Progenitor cell of endocrine pancreas (in vitro differentiated cells): ENCODE data around the gene ZNF333. TPM values are rescaled to one million over a fixed set of nuclear protein-coding genes. Genes with fewer than 3 reads are reported as not detected.
A peak's percentile ranks its signal among the peaks of the same experiment; 100 is the strongest.

Source experiments
- DNase-seq: peaks from one replicate; pipeline ENCODE4 v3.0.0; 2021; ENCODE audit warnings: low spot score; ENCODE audit not compliant: unreplicated experiment
- H3K27ac Mint-ChIP-seq: 2 replicates; pipeline ENCODE4 v1.8.0; 2021; ENCODE audit warnings: mild to moderate bottlenecking, moderate library complexity, mixed read lengths
- H3K27me3 Mint-ChIP-seq: 2 replicates; pipeline ENCODE4 v1.8.0; 2021; ENCODE audit warnings: mixed read lengths
- H3K36me3 Mint-ChIP-seq: 2 replicates; pipeline ENCODE4 v1.8.0; 2022; ENCODE audit warnings: mixed read lengths; ENCODE audit not compliant: insufficient read depth
- H3K4me1 Mint-ChIP-seq: 2 replicates; pipeline ENCODE4 v1.8.0; 2021; ENCODE audit warnings: low read depth, mixed read lengths
- H3K4me3 Mint-ChIP-seq: 2 replicates; pipeline ENCODE4 v1.8.0; 2021; ENCODE audit warnings: low read depth, mild to moderate bottlenecking, moderate library complexity, mixed read lengths
- H3K9me3 Mint-ChIP-seq: 2 replicates; pipeline ENCODE4 v1.8.0; 2021; ENCODE audit warnings: low read depth, mixed read lengths
- CTCF ChIP-seq: fragments of 200-600 bp; sonication (generic); IDR thresholded peaks from one replicate; pipeline ENCODE4 v1.5.0; 2021; ENCODE audit warnings: antibody characterized with exemption, mild to moderate bottlenecking; ENCODE audit not compliant: unreplicated experiment
- total RNA-seq: library from RNA; stranded (reverse); gene quantifications from 2 replicates; pipeline ENCODE4 v1.2.1, GENCODE V29; 2021

Gene ZNF333
- total RNA-seq, 1 donor from 2014 or later, result 21.6 TPM

DNA sequence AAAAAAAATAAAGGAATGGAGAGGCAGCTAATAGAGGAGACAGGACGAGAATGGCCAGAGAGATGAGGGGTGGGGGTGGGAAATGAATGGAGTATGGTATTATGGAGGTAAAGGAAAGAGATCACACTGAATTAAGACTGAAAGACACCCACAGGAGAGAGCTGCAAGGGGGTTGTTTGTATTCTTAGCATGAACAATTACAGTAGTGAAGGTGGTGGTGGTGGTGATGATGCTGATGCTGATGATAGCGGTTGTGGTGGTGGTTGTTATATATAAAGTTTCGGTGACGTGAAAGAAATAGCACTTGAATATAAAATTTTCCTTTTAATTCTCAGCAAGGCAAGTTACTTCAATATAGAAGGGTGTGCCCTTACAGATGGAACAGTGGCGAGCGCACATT, 12.4 kb upstream of the ZNF333 start:
- Mint-ChIP-seq H3K9me3 (peaks cover 18% of the 10 kb centered on the region), H3K27me3 (peaks cover 5% of the 10 kb centered on the region), H3K4me1 (no peaks in the 10 kb centered on the region), H3K27ac (no peak overlapping the region), H3K36me3 (no peaks in the 10 kb centered on the region), H3K4me3 (no peak overlapping the region)
- no peak for DNase-seq
- TF ChIP-seq CTCF, result no peak

DNA sequence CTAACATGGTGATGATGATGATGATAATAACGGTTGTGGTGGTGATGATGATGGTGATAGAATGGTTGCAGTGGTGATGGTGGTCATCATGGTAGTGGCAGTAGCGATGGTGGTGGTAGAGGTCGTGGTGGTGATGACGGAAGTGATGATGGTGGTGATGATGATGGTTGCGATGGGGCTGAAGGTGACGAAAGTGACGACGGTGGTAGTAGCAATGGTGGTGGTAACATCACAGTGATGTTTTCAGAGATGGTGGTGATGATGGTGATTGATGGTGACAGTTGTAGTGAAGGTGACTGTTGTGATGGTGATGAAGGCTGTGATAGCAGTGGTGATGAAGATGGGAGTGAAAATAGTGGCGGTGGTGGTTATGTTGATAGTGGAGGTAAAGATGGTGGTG, 11.6 kb upstream of the ZNF333 start:
- Mint-ChIP-seq H3K9me3 (peaks cover 14% of the 10 kb centered on the region), H3K4me1 (no peaks in the 10 kb centered on the region), H3K27ac (no peak overlapping the region)

DNA sequence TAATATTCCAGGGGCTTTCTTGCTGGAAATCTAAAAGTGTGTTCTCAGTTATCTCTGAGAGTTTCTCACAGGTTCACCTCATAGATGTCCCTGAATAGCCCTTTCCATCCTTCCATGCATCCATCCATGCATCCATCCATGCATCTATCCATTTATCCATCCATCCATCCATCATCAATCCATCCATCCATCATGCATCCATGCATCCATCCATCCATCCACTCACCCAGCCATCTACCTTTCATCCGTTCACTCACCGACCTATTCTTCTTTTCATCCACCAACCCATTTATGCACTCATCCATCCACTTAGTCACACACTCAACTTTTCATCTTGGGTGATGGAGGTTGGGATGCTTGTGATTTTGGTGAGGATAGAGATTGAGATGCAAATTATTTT, 7.8 kb upstream of the ZNF333 start:
- H3K4me1 Mint-ChIP-seq, result no peaks in the 10 kb centered on the region
- no peak for TF ChIP-seq CTCF
- no peak overlapping the region for H3K27ac Mint-ChIP-seq
- H3K9me3 Mint-ChIP-seq, result no peaks in the 10 kb centered on the region
- H3K36me3 Mint-ChIP-seq, result no peaks in the 10 kb centered on the region
- H3K27me3 Mint-ChIP-seq, result peaks cover 30% of the 10 kb centered on the region
- DNase-seq, result no peak
- H3K4me3 Mint-ChIP-seq, result no peak overlapping the region

More for the DNA sequence above, 11.6 kb upstream of the ZNF333 start:
- DNase-seq, result no peak
- peaks cover 8% of the 10 kb centered on the region for H3K27me3 Mint-ChIP-seq
- TF ChIP-seq CTCF, result no peak
- H3K36me3 Mint-ChIP-seq, result no peaks in the 10 kb centered on the region
- H3K4me3 Mint-ChIP-seq, result no peak overlapping the region

DNA sequence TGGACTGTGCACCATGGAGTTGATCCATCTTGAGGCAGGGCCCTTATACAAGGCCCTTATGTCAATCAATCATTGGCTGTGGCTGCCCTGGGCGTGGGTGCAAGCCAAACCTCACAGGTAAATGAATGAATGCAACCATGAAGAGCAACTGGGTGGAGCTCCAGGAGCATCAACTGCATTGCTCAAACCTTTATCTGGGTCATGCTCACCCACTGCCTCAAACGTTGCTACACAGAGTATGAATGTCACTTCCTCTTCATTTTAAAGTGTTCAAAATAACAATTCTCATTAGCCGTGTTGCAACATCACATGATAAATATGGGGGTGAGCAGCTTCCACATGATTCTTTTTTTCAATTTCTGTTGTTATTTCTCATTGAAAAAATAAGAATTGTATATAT, 6.4 kb upstream of the ZNF333 start:
- no peaks in the 10 kb centered on the region for H3K4me1 Mint-ChIP-seq
- H3K27me3 Mint-ChIP-seq, result peaks cover 34% of the 10 kb centered on the region
- no peak for TF ChIP-seq CTCF
- DNase-seq, result no peak
- H3K9me3 Mint-ChIP-seq, result no peaks in the 10 kb centered on the region
- no peak overlapping the region for H3K27ac Mint-ChIP-seq
- H3K4me3 Mint-ChIP-seq, result no peak overlapping the region
- H3K36me3 Mint-ChIP-seq, result no peaks in the 10 kb centered on the region

DNA sequence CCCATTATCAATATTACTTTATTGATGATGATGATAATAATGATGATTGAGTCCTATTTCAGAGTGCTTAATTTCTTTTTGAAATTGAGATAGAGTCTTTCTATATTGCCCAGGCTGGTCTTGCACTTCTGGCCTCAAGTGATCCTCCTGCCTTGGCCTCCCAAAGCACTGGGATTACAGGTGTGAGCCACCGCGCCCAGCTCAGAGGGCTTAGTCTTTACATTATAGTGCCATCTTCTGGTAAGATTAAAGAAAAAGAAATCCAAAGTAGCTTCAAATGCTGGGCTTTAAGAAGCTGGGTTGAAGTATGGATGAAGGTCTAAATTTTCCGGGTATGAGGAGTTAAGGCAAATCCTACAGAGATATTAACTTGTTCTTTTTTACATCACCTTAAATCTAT, 3.4 kb upstream of the ZNF333 start:
- Mint-ChIP-seq H3K4me3 (no peak overlapping the region), H3K9me3 (no peaks in the 10 kb centered on the region), H3K36me3 (no peaks in the 10 kb centered on the region), H3K27ac (no peak overlapping the region), H3K27me3 (peaks cover 34% of the 10 kb centered on the region), H3K4me1 (peaks cover 5% of the 10 kb centered on the region)
- no peak for DNase-seq
- TF ChIP-seq CTCF, result peak; percentile 24
